HG03095 (cell line): ENCODE results near the gene GALR2.
"Not testable (repeated sequence)": the region's sequence is repeated elsewhere in the genome, so short reads cannot be mapped to it uniquely, and the experiment has no call there.

Experiments
- ATAC-seq: cut with Tn5 transposase; IDR thresholded peaks from one replicate; pipeline ENCODE4 v1.9.1; 2021; ENCODE audit warnings: moderate library complexity; ENCODE audit not compliant: unreplicated experiment

GALR2 gene

DNA sequence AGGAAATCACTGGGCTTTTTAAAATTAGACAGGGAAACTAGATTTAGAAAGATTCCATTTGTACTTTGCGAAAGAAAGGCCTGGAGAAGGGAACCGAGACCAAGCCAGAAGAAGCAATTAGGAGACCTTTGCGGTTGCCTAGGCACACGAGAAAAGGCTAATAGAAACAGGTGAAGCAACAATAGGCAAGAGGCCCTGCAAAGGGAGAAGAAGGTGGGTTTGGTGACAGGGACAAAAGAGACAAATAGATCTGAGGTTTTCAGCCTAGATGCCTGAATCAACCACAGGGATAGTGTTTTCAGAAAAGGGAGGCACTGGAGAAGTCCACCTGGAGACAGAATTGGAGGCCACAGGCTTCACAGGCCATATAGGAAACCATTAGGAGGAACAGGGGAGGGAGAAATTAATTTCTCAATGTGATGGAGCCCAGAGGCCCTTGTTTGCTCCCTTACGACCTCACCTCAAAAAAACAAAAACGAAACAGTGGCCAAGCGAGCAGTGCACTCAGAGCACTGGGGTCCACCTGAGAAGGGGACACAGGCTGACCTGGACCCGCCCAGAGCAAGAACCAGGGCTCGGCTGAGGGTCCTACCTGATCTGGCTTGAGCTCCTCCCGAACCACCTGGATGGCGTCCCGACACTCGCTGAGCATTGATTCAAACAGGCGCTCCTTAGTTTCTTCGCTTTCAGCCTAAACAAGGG lies 24.6 kb upstream of the GALR2 start:
- ATAC-seq = no peak

GRCh38 chr17:76050538-76051467 lies 23.8 kb upstream of the GALR2 start:
- ATAC-seq = no peak

DNA sequence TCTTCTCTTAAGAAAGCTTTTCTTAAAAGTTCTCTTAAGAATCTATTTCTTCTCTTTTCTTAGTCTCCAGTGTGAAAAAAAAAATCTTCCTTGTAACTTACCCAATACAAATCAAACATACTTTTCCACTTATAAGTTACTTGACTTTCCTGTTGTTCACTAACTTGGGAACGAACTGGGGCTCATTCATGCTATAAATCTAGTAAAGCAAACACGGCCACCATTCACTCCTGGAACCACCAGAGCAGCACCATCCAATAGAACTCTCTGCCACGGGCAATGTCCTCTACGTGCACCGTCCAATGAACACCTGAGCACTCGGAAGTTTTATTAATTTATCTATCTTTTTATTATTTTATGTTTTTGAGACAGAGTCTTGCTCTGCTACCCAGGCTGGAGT lies 23.0 kb upstream of the GALR2 start:
- ATAC-seq = no peak

DNA sequence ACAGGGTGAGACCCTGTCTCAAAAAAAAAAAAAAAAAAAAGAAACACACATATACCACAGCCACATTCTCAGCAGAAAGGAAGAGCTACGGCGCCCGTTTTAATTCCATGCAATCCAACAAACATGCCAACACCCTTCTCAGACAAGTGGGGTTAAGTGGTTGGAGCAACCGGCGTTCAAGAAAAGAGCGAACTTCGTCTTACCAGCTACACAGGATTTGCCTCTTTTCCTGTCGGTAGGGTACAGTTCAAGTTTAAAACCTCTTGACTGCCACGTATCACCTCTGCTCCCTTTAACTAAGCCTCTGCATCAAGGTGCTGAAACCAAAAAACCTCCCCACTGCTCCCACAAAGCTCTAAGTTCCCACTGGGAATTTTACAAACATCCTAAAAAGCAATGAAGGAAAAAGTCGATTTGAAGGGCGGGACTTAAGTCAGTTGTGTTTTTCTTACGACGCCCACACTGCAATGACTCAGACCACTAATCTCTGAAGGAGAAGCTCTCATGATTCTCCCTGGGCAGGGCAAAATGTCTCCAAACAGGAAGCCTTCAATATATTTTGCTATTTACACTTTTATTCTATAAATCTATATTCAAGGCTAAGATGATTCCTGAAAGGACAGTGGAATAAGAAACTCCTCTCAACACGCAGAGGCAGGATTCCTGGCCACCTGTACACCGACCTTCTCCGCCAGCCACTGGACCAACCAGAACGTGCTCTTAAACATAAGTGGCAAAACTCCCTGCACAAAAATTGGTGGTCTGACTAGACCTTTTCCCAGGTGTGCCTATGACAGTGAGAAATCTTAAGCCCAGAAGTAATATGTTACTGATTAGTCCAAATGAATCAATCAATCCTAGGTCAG lies 21.1 kb upstream of the GALR2 start:
- no peak for ATAC-seq

DNA sequence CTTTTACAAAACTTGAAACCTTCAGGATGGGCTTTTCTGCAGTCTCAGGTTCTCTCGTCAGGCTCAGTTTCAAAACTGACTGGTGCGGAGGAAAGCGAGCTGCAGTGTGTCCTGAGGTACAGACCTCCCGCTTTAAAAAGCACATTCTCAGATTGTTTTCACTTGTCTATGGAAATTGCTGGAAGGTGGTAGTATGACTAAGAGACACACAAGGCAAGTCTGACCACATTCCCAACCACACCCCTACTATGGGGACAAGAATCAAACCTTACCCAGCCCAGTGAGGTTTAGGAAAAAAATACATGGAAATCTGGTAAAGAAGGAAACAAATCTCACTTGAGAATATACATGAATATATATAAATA lies 20.5 kb upstream of the GALR2 start:
- no peak for ATAC-seq

GRCh38 chr17:76056882-76057281 lies 17.7 kb upstream of the GALR2 start:
- ATAC-seq = no peak

GRCh38 chr17:76058264-76058663 lies 16.3 kb upstream of the GALR2 start:
- not testable (repeated sequence) for ATAC-seq

- no peak for ATAC-seq
Measured at GRCh38 chr17:76063875-76064546, 10.6 kb upstream of the GALR2 start.

DNA sequence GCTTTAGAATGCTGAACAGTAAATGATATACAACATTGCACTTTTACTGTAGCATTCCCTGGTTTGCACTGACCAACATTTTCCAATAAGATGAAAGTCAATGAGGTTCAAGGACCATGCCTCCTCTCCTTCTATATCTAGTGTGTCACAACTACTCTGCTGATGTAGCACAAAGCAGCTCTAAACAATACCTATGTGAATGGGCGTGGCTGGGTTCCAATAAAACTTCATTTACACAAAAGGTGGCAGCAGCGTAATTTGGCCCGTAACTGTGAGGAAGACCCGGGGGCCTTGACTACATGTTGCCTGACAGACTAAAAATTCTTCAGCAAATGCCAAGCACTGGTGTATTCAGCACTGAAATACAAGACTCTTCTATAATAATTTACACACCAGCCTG lies 8.8 kb upstream of the GALR2 start:
- ATAC-seq = no peak

- no peak for ATAC-seq
Measured at GRCh38 chr17:76071531-76072147, 2.9 kb upstream of the GALR2 start.

DNA sequence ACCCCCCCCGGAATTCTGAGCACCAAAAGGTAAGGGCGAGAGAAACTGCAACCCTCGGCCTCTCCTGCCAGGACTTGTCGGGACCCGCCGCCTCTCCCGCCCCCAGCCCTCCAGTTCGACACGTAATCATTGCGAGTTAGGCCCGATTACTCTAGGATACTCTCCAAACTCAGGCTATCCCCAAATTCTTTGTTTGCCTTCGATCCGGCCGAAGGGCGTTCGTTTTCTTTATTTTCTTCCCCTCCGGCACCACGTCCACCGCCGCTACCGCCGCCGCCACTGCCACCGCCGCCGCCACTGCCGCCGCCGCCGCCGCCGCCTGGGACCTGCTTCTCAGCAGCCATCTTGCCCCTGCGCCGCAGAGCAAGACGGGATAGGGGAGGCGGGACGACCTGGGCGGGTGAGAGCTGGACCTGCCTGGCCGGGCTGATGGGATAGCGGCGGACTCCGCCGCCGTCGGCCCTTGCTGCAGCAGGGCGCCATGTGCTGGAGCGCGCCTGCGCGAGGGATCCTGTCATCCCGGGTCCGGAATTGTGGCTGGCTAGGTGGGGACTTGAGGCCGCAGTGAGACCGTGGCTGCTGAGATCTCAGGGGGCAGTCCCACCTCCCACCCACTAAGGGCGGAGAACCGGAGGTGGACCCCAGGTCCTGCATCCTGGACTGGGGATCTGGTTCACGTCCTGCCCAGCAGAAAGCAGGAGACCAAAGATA lies 2.3 kb upstream of the GALR2 start, which contains the start of gene SRP68:
SRP68 (minus strand) TSS at position 370 of the 711 bp plus-strand sequence; CDS start at position 344, 26 bp downstream.
- peak; percentile 85 for ATAC-seq

DNA sequence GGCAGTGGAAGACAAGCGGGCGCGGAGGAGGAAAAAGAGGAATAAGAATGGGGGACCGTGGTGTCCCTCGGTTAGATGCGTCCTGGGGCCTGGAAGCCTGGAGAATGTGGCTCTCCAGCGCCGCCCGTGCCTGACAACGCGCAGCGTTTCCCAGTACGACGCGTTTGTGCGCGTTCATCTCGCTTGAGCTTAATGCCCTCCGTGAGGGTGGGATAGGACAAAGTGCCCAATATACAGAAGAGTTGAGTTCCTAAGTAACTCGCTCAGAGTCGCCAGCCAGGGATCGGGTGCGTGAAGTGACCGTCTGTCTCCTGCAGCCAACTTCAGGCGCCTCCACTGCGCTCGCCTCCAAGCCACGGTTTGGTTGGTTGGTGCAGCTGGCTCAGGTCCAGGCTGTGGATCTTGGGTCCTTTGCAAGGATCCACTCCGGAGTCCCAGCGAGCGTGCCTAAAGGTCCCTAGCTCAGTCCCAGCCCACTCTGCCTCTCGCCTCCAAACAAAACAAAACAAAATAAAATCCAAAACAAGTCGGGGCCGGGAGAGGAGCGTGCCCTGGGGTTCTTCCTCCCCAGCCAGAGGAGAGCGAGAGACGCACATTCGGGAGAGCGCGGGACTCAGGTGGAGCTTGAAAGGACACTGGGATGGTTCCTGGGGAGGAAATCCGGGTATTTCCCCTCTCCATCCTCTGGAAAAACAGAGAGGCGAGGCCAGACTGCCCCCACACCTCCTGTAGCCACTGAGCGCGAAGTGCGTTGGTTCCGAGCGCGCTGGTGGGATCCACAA lies 974 bp downstream of the GALR2 start:
- no peak for ATAC-seq

DNA sequence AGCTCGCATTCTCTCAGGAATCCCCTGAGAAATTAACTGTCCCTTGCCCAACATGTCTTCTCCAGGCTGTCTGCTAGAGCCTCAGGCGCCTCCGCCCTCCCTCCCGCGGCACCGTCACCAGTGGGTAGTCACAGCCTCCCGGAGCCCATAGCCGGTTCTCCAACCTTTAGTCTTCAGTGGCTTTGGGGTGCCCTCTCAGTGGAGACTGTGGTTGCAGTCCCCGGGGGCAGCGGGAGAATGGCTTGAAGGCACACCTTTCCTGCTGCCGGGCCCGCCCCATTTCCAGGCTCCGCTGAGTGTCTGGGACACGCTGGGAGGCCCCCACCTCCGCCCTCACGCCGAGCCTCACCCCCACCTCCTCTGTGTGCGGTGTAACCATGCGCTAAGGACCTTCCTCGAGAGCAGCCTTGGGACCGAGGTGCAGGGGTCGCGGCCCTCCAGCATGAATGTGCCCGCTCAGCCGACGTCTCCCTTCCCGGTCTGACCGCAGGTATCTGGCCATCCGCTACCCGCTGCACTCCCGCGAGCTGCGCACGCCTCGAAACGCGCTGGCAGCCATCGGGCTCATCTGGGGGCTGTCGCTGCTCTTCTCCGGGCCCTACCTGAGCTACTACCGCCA lies 1.7 kb downstream of the GALR2 start:
- ATAC-seq = no peak

DNA sequence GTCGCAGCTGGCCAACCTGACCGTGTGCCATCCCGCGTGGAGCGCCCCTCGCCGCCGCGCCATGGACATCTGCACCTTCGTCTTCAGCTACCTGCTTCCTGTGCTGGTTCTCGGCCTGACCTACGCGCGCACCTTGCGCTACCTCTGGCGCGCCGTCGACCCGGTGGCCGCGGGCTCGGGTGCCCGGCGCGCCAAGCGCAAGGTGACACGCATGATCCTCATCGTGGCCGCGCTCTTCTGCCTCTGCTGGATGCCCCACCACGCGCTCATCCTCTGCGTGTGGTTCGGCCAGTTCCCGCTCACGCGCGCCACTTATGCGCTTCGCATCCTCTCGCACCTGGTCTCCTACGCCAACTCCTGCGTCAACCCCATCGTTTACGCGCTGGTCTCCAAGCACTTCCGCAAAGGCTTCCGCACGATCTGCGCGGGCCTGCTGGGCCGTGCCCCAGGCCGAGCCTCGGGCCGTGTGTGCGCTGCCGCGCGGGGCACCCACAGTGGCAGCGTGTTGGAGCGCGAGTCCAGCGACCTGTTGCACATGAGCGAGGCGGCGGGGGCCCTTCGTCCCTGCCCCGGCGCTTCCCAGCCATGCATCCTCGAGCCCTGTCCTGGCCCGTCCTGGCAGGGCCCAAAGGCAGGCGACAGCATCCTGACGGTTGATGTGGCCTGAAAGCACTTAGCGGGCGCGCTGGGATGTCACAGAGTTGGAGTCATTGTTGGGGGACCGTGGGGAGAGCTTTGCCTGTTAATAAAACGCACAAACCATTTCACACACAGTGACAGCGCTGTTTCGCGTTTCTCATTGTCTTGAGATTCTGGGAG lies 2.4 kb downstream of the GALR2 start:
- no peak for ATAC-seq

DNA sequence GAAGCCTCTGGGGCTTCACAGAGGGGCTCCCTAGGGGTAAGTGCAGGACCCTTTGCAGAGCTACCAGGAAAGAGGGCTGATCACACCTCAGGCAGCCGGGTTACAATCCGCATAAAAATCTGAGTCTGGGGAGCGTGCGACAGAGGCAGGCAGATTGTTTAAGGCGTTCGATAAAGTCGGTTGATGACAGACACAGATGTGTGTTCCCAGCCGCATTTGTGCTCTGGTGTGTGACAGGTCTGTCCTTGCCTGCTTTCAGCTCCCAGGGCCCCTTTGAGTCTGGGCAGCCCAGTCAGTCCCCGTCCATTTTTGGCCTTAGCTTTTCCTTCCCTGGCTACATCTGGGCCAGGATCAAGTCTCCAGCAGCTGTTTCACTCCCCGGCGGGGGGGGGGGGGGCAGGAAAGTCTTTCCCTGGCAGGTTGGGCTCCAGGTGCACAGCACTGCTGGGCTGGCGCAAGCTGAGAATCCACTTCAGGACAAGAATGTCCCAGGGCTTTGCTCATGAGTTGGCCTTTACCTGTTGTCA lies 3.1 kb downstream of the GALR2 start:
- no peak for ATAC-seq

DNA sequence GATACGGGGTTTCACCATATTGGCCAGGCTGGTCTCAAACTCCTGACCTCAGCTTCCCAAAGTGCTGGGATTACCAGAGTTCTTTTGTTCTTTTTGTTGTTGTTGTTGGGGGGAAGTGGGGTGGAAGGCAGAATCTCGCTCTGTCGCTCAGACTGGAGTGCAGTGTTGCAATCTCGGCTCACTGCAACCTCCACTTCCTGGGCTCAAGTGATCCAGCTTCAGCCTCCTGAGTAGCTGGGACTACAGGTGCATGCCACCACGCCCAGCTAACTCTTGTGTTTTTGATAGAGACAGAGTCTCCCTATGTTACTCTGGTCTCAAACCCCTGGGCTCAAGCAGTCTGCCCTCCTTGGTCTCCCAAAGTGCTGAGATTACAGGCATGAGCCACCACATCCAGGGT lies 3.8 kb downstream of the GALR2 start:
- ATAC-seq = not testable (repeated sequence)

- ATAC-seq = no peak
Measured at GRCh38 chr17:76078860-76079534, 4.4 kb downstream of the GALR2 start, which contains the start of gene ZACN. TSS of gene ZACN (plus strand) at chr17:76079182. CDS start at chr17:76079265, 83 bp downstream.
